Measurements from ENCODE around the gene LHFPL6.

The LHFPL6 gene

GRCh38 chr13:39557285-39557955 is 45.6 kb downstream of the LHFPL6 start:
- TF ChIP-seq SIN3A (IDR thresholded peaks at IDR 0.05; ENCODE audit: borderline replicate concordance, insufficient read depth, low read length), result no peak
- TF ChIP-seq POLR2AphosphoS5 (IDR thresholded peaks at IDR 0.05; ENCODE audit: low read depth, low read length), result no peak
- TF ChIP-seq TAF1 (IDR thresholded peaks at IDR 0.05; ENCODE audit: borderline replicate concordance, insufficient read depth, low read length), result no peak
- no peak for TF ChIP-seq FOXP2 (optimal IDR thresholded peaks at IDR 0.05; ENCODE audit: borderline replicate concordance, extremely low read depth, extremely low read length, insufficient read depth)
- TF ChIP-seq REST (IDR thresholded peaks at IDR 0.05; ENCODE audit: insufficient read depth in 1 of 2, low read depth in 2 of 2, low read length in 2 of 2), result no peak

- TF ChIP-seq FOXP2 (optimal IDR thresholded peaks at IDR 0.05; ENCODE audit: borderline replicate concordance, extremely low read depth, extremely low read length, insufficient read depth) (no peak), SIN3A (IDR thresholded peaks at IDR 0.05; ENCODE audit: borderline replicate concordance, insufficient read depth, low read length) (no peak), TAF1 (IDR thresholded peaks at IDR 0.05; ENCODE audit: borderline replicate concordance, insufficient read depth, low read length) (no peak), POLR2AphosphoS5 (IDR thresholded peaks at IDR 0.05; ENCODE audit: low read depth, low read length) (no peak), REST (IDR thresholded peaks at IDR 0.05; ENCODE audit: insufficient read depth in 1 of 2, low read depth in 2 of 2, low read length in 2 of 2) (no peak)
Measured at GRCh38 chr13:39556866-39557265, 46.1 kb downstream of the LHFPL6 start.

- TF ChIP-seq POLR2AphosphoS5 (IDR thresholded peaks at IDR 0.05; ENCODE audit: low read depth, low read length), result no peak
Measured at GRCh38 chr13:39554371-39554770, 48.6 kb downstream of the LHFPL6 start.

GRCh38 chr13:39552246-39552645 is 50.7 kb downstream of the LHFPL6 start:
- no peak for TF ChIP-seq FOXP2 (optimal IDR thresholded peaks at IDR 0.05; ENCODE audit: borderline replicate concordance, extremely low read depth, extremely low read length, insufficient read depth)
- TF ChIP-seq SIN3A (IDR thresholded peaks at IDR 0.05; ENCODE audit: borderline replicate concordance, insufficient read depth, low read length), result no peak
- TF ChIP-seq POLR2AphosphoS5 (IDR thresholded peaks at IDR 0.05; ENCODE audit: low read depth, low read length), result no peak
- TF ChIP-seq TAF1 (IDR thresholded peaks at IDR 0.05; ENCODE audit: borderline replicate concordance, insufficient read depth, low read length), result no peak
- no peak for TF ChIP-seq REST (IDR thresholded peaks at IDR 0.05; ENCODE audit: insufficient read depth in 1 of 2, low read depth in 2 of 2, low read length in 2 of 2)

- no peak for TF ChIP-seq TAF1 (IDR thresholded peaks at IDR 0.05; ENCODE audit: borderline replicate concordance, insufficient read depth, low read length)
- no peak for TF ChIP-seq POLR2AphosphoS5 (IDR thresholded peaks at IDR 0.05; ENCODE audit: low read depth, low read length)
- TF ChIP-seq REST (IDR thresholded peaks at IDR 0.05; ENCODE audit: insufficient read depth in 1 of 2, low read depth in 2 of 2, low read length in 2 of 2), result no peak
- TF ChIP-seq SIN3A (IDR thresholded peaks at IDR 0.05; ENCODE audit: borderline replicate concordance, insufficient read depth, low read length), result no peak
Measured at GRCh38 chr13:39550931-39551330, 52.1 kb downstream of the LHFPL6 start.
